ENCODE results near the gene GRIN1. TPM values are rescaled to one million over a fixed set of nuclear protein-coding genes. Genes with fewer than 3 reads are reported as not detected.
"Not testable (repeated sequence)": the region's sequence is repeated elsewhere in the genome, so short reads cannot be mapped to it uniquely, and the experiment has no call there.

GRIN1 gene
- total RNA-seq, 4 donors from 2014 or later: not detected

DNA sequence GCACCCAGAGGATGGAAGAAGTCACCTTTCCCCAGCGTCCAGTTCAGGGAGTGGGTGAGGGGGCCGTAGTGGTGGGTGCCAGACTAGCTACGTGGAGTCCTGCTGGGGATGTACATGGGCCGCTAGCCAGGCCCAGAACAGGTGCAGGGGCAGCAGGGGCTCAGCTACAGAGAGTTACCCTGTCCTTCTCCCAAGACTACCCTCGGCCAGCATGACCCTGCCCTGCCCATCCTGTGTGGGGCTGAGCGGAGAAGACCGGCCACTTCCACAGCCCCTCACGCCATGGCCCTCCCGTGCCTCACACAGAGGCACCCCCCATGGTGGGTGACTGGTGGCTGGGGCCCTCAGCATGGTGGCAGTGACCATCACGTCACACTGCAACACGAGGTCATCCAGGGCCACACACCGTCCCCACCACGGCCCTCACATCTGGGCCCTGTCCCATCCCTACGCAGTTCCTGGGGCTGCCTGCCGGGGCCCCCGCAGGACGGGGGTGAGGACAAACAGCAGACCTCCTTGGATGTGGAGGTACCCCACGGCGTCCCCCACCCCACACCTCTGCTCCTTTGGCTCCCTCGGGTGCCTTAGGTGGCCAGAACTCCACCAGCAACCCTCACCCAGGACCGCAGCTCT is 23.4 kb upstream of the GRIN1 start:
- H3K4me3 ChIP-seq (replicated peaks in 1 of 3): no peak overlapping the region
- WGBS, 2 donors: 75 to 80% methylated on average over 14 to 16 of the region's 21 CpGs

DNA sequence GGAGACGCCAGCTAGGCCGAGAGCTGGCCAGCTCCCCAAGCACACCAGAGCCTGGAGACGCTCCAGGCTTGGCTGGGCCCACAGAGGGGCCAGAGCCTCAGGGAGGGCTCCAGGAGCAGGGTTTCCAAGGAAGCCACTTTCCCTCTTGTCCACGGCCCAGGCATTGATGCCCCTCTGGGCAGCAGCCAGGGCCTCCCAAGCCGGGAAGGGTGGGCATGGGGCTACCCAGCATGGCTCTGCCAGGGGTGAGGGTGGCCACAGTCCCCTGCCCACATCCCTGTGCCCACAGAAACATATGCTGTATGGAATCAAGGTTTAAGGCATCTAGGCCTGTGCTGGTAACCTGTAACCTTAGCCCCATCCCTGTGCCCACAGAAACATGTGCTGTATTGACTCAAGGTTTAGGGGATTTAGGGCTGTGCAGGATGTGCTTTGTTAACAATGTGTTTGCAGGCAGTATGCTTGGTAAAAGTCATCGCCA is 22.9 kb upstream of the GRIN1 start:
- TF ChIP-seq, protein P1, sequence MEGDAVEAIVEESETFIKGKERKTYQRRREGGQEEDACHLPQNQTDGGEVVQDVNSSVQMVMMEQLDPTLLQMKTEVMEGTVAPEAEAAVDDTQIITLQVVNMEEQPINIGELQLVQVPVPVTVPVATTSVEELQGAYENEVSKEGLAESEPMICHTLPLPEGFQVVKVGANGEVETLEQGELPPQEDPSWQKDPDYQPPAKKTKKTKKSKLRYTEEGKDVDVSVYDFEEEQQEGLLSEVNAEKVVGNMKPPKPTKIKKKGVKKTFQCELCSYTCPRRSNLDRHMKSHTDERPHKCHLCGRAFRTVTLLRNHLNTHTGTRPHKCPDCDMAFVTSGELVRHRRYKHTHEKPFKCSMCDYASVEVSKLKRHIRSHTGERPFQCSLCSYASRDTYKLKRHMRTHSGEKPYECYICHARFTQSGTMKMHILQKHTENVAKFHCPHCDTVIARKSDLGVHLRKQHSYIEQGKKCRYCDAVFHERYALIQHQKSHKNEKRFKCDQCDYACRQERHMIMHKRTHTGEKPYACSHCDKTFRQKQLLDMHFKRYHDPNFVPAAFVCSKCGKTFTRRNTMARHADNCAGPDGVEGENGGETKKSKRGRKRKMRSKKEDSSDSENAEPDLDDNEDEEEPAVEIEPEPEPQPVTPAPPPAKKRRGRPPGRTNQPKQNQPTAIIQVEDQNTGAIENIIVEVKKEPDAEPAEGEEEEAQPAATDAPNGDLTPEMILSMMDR (IDR thresholded peaks at IDR 0.05): no peak
- TF ChIP-seq POLR2A (IDR thresholded peaks at IDR 0.05): no peak
- Histone ChIP-seq H3K9me3 (no peaks in the 10 kb centered on the region), H3K27me3 (no peaks in the 10 kb centered on the region), H3K36me3 (peaks cover 4 to 13% of the 10 kb centered on the region in 2 donors), H3K4me1 (peaks cover 5 to 10% of the 10 kb centered on the region in 2 donors), H3K4me3 (replicated peaks in 1 of 3) (no peak overlapping the region), H3K27ac (no peak overlapping the region)
- 63% methylated on average over 3 of the region's 6 CpGs; no CpG with 5 or more reads in 1 of the 2 donors for WGBS, 2 donors
- intact Hi-C loops (cut with DNase I): loop anchor here (5.0 kb wide), 1 partner anchor 116 kb away; the partner anchor contains the start of gene SLC34A3
- DNase-seq: no peak

More for the DNA sequence above, 23.4 kb upstream of the GRIN1 start:
- DNase-seq: no peak
- intact Hi-C loops (cut with DNase I): loop anchor here (5.0 kb wide), 1 partner anchor 117 kb away; the partner anchor contains the start of gene SLC34A3
- Histone ChIP-seq H3K27ac (no peak overlapping the region), H3K36me3 (peaks cover 4 to 13% of the 10 kb centered on the region in 2 donors), H3K27me3 (no peaks in the 10 kb centered on the region), H3K4me1 (peaks cover 5 to 10% of the 10 kb centered on the region in 2 donors), H3K9me3 (no peaks in the 10 kb centered on the region)
- TF ChIP-seq, protein P1 (IDR thresholded peaks at IDR 0.05): no peak
- TF ChIP-seq POLR2A (IDR thresholded peaks at IDR 0.05): no peak

DNA sequence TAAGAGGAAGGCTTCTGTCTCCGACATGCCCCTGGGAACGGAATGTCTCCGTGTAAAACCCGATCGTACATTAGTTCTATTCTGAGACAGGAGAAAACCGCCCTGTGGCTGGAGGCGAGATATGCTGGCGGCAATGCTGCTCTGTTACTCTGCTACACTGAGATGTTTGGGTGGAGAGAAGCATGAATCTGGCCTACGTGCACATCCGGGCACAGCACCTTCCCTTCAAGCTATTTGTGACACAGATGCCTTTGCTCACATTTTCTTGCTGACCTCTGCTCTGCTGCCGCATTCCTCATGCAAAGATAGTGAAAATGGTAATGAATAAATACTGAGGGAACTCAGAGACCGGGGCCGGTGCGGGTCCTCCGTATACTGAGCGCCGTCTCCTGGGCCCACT is 22.2 kb upstream of the GRIN1 start:
- no peaks in the 10 kb centered on the region for H3K9me3 ChIP-seq
- DNase-seq: no peak
- H3K27ac ChIP-seq: no peak overlapping the region
- WGBS, 2 donors: 56 to 57% methylated on average over 17 of the region's 17 CpGs
- H3K36me3 ChIP-seq: peaks cover 4 to 9% of the 10 kb centered on the region in 2 donors
- H3K4me1 ChIP-seq: peaks cover 5 to 10% of the 10 kb centered on the region in 2 donors
- intact Hi-C loops (cut with DNase I): loop anchor here (5.0 kb wide), 1 partner anchor 116 kb away; the partner anchor contains the start of gene SLC34A3
- no peak for TF ChIP-seq POLR2A (IDR thresholded peaks at IDR 0.05)
- H3K4me3 ChIP-seq (replicated peaks in 1 of 3): no peak overlapping the region
- H3K27me3 ChIP-seq: no peaks in the 10 kb centered on the region

DNA sequence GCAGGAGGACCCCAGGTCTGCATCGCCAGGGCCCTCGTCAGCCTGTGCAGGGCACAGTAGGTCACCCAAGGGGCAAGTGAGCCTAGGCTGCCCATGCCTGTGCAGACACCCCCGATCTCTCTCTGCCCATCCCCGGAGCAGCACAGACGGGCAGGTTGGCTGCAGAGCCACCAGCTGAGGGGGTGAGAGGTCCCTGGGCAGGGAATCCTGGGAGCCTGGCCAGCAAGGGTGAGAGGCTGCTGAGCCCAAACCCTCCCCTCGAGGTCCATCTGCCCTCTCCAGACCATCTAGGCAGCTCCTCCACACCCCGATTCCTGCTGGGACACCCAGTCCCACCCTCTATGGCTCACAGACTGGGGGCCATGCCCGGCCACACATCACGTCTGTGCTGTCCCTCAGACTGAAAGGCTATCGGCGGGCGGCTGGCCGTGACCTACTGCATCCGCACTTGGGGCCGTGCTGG is 21.7 kb upstream of the GRIN1 start:
- 80 to 81% methylated on average over 12 to 13 of the region's 15 CpGs for WGBS, 2 donors
- Histone ChIP-seq H3K27ac (no peak overlapping the region), H3K36me3 (peaks cover 4% of the 10 kb centered on the region in 2 donors), H3K4me1 (peaks cover 5 to 10% of the 10 kb centered on the region in 2 donors), H3K4me3 (replicated peaks in 1 of 3) (no peak overlapping the region), H3K27me3 (no peaks in the 10 kb centered on the region), H3K9me3 (no peaks in the 10 kb centered on the region)
- no peak for DNase-seq
- no peak for TF ChIP-seq POLR2A (IDR thresholded peaks at IDR 0.05)
- TF ChIP-seq, protein P1 (IDR thresholded peaks at IDR 0.05): no peak
- intact Hi-C loops (cut with DNase I): loop anchor here (5.0 kb wide), 1 partner anchor 115 kb away; the partner anchor contains the start of gene SLC34A3

DNA sequence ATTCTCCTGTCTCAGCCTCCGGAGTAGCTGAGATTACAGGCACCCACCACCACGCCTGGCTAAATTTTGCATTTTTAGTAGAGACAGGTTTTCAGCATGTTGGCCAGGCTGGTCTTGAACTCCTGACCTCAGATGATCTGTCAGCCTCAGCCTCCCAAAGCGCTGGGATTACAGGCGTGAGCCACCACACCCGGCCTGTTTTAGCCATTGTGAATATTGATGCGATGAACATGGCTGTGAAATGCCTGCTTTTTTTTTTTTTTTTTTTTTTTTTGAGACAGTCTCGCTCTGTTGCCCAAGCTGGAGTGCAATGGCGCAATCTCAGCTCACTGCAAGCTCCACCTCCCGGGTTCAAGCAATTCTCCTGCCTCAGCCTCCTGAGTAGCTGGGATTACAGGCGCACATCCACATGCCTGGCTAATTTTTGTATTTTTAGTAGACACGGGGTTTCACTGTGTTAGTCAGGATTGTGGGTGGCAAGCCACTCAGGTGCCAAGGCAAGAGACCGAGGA is 20.8 kb upstream of the GRIN1 start:
- H3K4me3 ChIP-seq (replicated peaks in 1 of 3); H3K27me3 ChIP-seq; H3K4me1 ChIP-seq; H3K9me3 ChIP-seq; H3K27ac ChIP-seq; H3K36me3 ChIP-seq: not testable (repeated sequence)
- 72 to 82% methylated on average over 12 of the region's 12 CpGs for WGBS, 2 donors
- DNase-seq: peak; percentile 13 to 37
- intact Hi-C loops (cut with DNase I): loop anchor here (5.0 kb wide), 1 partner anchor 114 kb away; the partner anchor contains the start of gene SLC34A3

DNA sequence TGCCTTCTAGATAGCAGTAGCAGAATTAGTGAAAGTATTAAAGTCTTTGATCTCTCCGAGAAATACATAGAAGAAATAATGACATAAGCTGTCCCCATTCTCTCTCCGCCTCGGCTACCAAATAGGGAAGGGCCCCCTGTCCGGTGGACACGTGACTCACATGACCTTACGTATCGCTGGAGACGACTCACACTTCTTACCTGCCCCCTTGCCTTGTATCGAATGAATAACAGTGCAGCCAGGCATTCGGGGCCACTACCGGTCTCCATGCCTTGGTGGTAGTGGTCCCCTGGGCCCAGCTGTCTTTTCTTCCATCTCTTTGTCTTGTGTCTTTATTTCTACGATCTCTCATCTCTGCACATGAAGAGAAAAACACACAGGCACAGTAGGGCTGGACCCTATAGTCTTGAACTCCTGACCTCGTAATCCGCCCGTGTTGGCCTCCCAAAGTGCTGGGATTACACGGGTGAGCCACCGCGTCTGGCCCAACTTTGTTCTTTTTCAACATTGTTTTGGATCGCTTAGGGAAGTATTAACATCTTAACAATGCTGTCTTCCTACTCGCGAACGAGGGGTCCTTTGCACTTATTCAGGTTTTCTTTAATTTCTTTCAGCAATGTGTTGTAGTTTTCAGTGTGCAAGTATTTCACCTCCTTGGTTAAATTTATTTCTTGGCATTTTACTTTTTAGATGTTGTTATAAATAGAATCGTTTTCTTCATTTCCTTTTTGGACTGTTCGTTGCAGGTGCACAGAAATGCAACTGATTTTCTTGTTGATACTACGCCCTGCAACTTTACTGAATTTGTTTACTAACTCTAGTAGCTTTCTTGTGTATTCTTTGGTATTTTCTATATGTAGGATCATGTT is 16.8 kb upstream of the GRIN1 start:
- intact Hi-C loops (cut with DNase I); H3K4me1 ChIP-seq; H3K27me3 ChIP-seq; DNase-seq; H3K36me3 ChIP-seq; H3K27ac ChIP-seq; H3K4me3 ChIP-seq (replicated peaks in 1 of 3); H3K9me3 ChIP-seq: not testable (repeated sequence)
- WGBS, 2 donors: 80 to 81% methylated on average over 14 to 22 of the region's 25 CpGs

DNA sequence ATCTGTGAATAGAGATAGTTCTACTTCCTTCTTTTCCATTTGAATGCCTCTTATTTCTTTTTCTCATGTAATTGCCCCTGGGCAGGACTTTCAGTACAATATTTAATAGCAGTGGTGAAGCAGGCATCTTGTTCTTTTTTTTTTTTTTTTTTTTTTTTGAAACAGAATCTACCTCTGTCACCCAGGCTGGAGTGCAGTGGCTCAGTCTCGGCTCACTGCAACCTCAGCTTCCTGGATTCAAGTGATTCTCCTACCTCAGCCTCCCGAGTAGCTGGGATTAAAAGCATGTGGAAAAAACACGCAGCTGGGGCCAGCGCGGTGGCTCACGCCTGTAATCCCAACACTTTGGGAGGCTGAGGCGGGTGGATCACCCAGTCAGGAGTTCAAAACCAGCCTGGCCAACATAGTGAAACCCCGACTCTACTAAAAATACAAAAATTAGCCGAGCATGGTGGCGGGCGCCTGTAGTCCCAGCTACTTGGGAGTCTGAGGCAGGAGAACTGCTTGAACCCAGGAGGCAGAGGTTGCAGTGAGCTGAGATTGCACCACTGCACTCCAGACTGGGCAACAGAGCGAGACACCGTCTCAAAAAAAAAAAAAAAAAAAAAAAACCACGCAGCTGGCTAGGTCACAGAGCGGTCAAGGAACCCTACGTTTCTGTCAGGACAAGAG is 16.0 kb upstream of the GRIN1 start:
- H3K36me3 ChIP-seq; H3K4me3 ChIP-seq (replicated peaks in 1 of 3); H3K9me3 ChIP-seq; intact Hi-C loops (cut with DNase I); H3K27ac ChIP-seq; H3K4me1 ChIP-seq; DNase-seq; H3K27me3 ChIP-seq: not testable (repeated sequence)
- 88 to 92% methylated on average over 16 of the region's 16 CpGs for WGBS, 2 donors

Measured in thyroid gland (tissue), 4 donors.